RWPE1 (cell line): ENCODE results near the gene C3AR1.
"Not testable (repeated sequence)": the region's sequence is repeated elsewhere in the genome, so short reads cannot be mapped to it uniquely, and the experiment has no call there.

Experiments
- CTCF ChIA-PET: fragments of 350-600 bp; sonication (Branson Sonifier 250); formaldehyde crosslinking; extraction: SDS; loops from one replicate; lab custom pipeline; 2021; lab: Yijun Ruan, JAX
- POLR2A ChIA-PET: fragments of 400-600 bp; formaldehyde crosslinking; extraction: SDS; loops from one replicate; lab custom pipeline; 2020; ENCODE audit warnings: antibody characterized with exemption; ENCODE audit not compliant: low non-redundant PET; lab: Yijun Ruan, JAX
- DNase-seq: peaks from one replicate; pipeline ENCODE4 v3.0.0; 2012; ENCODE audit warnings: low spot score
- H3K27ac ChIP-seq: fragments of 450-650 bp; 2 replicates; pipeline ENCODE4 v1.5.1; 2017
- CTCF ChIP-seq: fragments of 450-650 bp; conservative IDR thresholded peaks from 2 replicates; pipeline ENCODE4 v1.5.1; 2017; ENCODE audit warnings: low read depth, mild to moderate bottlenecking

Gene C3AR1

GRCh38 chr12:8033153-8034044 lies 32.8 kb downstream of the C3AR1 start:
- peak overlapping the region; percentile 74 for H3K27ac ChIP-seq
- no peak for TF ChIP-seq CTCF
- CTCF ChIA-PET, result no interaction called here
- POLR2A ChIA-PET, result interaction anchor here (0.6 kb wide), 1 partner anchor 178 kb away, joined by 3 read pairs; no protein-coding TSS in a partner anchor
- peak; percentile 54 for DNase-seq

- peak; percentile 64 for DNase-seq
- TF ChIP-seq CTCF, result no peak
- CTCF ChIA-PET, result interaction anchor here (0.6 kb wide), 1 partner anchor 262 kb away, joined by 4 read pairs; no protein-coding TSS in a partner anchor
- POLR2A ChIA-PET, result interaction anchor here (0.6 kb wide), 1 partner anchor 177 kb away, joined by 3 read pairs; no protein-coding TSS in a partner anchor
- H3K27ac ChIP-seq, result peak within 1 kb of the TSS; percentile 74
Measured at GRCh38 chr12:8032242-8033152, 33.7 kb downstream of the C3AR1 start, which contains the start of gene FOXJ2. TSS of gene FOXJ2 (plus strand) at chr12:8032716. CDS start at chr12:8039833, 7,117 bp downstream.

GRCh38 chr12:8031872-8032241 lies 34.3 kb downstream of the C3AR1 start:
- POLR2A ChIA-PET, result no interaction called here
- CTCF ChIA-PET, result interaction anchor here (0.6 kb wide), 2 partner anchors 98 to 261 kb away, joined by 3 to 4 read pairs; no protein-coding TSS in a partner anchor
- TF ChIP-seq CTCF, result no peak
- H3K27ac ChIP-seq, result peak overlapping the region; percentile 74
- no peak for DNase-seq

- CTCF ChIA-PET, POLR2A ChIA-PET, H3K27ac ChIP-seq, DNase-seq: not testable (repeated sequence)
Measured at GRCh38 chr12:8031017-8031416, 35.1 kb downstream of the C3AR1 start.

- TF ChIP-seq CTCF, result no peak
- H3K27ac ChIP-seq, result no peak overlapping the region
- DNase-seq, result no peak
- ChIA-PET CTCF (no interaction called here), POLR2A (no interaction called here)
Measured at GRCh38 chr12:8030189-8030588, 36.0 kb downstream of the C3AR1 start.

GRCh38 chr12:8028267-8028666 lies 37.9 kb downstream of the C3AR1 start:
- POLR2A ChIA-PET, result no interaction called here
- CTCF ChIA-PET, result interaction anchor here (0.7 kb wide), 1 partner anchor 32 kb away, joined by 4 read pairs; no protein-coding TSS in a partner anchor
- no peak for TF ChIP-seq CTCF
- no peak for DNase-seq
- H3K27ac ChIP-seq, result no peak overlapping the region
